NCI-H1092 (cell line): ENCODE measurements around the gene RCBTB1.
"Not testable (repeated sequence)": the region's sequence is repeated elsewhere in the genome, so short reads cannot be mapped to it uniquely, and the experiment has no call there.

Experiments used
- DNase-seq: peaks from one replicate; lab custom pipeline; 2025; lab: John Stamatoyannopoulos, UW

The RCBTB1 gene

DNA sequence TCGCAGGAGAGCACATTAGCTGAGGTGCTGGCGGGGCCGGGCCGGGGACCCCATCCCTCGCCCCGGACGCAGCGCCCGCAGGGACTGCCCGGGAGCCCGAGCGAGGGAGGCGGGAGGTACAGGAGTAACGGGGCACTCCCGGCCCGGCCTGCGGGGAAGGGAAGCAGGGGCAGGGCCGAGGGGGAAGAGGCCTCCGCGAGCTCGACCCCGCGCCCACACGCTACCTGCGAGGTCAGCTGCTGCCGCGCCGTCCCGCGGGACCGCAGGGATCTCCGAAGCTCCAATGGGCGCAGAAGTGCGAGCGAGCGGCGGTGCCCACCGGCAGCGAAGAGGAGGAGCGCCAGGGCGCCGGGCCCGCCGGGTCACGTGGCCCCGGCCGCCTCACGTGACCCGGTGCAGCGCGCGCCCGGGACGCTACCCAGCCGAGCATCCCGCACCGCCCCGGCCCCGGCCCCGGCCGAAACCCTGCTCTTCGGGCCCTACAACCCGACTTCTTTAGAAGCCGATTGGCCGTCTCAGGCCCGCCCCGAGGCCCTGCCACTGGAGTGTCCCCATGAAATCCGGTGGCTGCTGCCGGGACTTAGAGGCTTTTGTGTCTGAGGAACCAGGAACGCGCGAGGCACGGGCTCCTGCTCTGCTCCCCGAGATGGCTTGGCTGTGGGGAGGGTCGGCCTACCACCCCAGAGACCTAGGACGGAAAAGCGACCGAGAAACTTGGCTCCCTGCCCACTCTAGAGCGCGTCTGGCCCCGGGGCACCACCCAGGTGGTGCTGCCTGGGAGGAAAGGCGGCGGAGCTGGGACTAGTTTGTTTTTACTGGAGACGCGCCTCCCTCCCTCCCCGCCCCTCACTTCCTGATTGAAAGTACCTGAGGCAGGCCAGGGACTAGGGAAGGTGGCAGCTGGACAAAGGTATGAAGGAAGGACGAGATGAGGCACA lies at the start of gene RCBTB1:
RCBTB1 (minus strand) TSS at position 339 of the 938 bp plus-strand sequence. CDS start 18,279 bp downstream, outside the sequence.
- peak; percentile 32 for DNase-seq

DNA sequence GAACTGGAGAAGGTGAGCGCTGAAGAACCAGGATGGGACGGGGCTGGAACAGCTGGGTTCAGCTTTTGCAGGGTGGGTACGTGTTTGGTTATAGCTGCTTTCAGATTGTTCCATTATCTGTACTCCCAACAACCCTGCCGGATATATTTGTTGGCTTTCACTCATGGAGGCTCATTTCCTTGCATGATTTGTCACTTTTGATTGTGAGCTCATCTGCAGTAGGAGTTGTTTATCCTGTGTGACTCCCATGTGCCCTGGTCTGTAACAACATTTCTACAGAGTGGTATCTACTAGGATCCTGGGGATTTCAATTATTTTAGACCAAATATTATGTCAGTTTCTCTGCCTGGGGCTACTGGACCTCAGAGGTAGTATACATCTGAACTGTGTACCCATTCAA lies 48.4 kb upstream of the RCBTB1 start:
- DNase-seq, result no peak

DNA sequence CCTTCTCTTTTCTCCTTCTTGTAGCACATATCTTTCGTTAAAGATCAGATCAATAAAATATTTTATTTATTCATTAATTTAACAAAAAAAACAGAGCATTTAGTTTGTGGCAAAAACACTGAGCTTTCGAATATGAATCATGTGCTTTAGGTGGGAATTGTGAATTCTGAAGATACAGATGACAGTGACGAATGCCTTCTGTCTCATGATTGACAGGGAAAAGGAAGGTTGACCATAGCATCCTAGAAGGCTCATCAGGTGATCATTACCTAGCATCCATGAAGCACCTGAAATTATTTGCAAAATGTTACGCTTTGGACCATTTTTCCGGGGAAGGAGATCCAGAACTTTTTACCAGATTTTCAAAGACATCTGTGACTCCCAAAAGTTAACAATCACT lies 46.8 kb upstream of the RCBTB1 start:
- DNase-seq, result no peak

DNA sequence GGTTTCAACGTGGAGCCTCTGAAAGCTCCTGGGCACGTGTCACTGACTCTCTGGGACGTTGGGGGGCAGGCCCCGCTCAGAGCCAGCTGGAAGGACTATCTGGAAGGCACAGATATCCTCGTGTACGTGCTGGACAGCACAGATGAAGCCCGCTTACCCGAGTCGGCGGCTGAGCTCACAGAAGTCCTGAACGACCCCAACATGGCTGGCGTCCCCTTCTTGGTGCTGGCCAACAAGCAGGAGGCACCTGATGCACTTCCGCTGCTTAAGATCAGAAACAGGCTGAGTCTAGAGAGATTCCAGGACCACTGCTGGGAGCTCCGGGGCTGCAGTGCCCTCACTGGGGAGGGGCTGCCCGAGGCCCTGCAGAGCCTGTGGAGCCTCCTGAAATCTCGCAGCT lies 45.2 kb upstream of the RCBTB1 start:
- no peak for DNase-seq

DNA sequence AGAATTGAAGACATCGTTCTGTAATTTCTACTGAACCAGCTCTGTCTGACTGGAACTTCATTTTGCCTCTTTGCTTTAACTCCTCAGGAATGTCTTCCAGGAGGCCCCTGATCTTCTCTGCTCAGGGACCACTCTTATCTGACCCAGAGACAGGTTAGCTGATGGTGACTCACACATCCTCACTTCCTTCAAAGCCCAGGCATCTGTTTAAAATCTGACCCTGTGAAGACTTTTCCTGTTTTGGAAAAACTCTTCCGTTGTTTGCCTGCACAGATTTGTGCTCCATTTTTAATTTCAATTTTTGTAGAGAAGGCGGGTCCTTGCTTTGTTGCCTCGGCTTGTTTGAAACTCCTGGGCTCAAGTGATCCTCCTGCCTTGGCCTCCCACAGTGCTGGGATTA lies 44.6 kb upstream of the RCBTB1 start:
- DNase-seq, result no peak

DNA sequence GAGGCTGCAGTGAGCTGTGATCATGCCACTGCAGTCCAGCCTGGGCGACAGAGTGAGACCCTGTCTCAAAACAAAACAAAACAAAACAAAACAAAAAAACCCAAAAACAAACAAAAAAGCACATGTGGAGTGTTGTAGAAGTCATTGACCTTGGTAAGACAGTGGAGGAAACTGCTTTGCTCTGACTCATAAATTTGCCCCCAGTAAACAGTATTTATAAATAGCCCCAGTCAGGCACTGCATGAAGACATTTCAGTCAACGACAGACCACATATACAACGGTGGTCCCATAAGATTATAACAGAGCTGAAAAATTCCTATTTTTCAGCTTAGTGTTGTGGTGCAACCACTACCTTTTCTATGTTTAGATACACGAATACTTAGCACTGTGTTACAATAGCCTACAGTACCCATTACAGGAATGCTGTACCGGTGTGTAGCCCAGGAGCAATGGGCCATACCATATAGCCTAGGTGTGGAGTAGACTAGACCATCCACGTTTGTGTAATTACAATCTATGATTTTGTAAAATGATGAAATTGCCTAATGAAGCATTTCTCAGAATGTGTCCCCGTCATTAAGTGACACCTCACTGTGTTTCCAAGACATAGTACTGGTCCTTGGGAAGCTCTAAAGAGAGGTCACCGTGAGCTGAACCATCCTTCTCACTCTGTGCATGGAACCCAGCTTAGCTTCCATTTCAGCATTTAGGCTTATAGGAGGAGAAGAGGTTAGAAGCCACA lies 44.0 kb upstream of the RCBTB1 start:
- no peak for DNase-seq

DNA sequence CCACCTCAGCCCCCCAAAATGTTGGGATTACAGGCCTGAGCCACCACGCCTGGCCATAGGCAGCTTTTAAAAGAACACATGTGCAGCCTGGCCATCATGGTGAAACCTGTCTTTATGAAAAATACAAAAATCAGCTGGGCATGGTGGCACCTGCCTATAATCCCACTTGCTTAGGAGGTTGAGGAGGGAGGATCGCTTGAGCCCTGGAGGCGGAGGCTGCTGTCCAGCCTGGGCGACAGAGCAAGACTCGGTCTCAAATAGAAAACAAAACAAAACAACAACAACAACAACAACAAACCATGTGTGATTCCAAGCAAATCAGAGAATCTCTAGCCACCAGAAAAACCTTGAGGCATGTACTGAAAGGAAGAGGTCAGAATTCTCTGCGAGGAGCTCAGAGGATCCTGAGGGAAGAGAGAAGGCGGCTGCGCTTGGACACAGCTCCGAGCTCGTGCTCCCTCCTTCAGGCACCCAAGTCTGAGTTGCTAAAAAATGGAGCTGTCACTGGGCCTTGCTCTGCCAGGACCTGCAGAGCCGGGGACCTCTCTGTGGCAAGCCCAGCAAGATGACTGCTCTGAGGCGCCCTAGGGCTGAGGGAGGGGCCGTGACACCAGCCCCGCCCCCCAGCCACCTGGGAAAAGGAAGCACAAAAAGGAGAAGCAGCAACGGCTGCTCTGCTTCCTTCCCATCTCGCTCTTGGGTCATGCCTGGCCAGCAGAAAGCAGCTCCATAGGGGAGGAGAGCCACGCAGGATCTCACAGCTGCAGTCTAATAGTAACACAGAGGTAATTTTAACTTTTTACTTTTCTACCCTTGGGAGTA lies 42.7 kb upstream of the RCBTB1 start, which contains the start of gene ARL11:
ARL11 (plus strand) TSS at position 677 of the 822 bp plus-strand sequence. CDS start 1,941 bp downstream, outside the sequence.
- DNase-seq, result no peak

DNA sequence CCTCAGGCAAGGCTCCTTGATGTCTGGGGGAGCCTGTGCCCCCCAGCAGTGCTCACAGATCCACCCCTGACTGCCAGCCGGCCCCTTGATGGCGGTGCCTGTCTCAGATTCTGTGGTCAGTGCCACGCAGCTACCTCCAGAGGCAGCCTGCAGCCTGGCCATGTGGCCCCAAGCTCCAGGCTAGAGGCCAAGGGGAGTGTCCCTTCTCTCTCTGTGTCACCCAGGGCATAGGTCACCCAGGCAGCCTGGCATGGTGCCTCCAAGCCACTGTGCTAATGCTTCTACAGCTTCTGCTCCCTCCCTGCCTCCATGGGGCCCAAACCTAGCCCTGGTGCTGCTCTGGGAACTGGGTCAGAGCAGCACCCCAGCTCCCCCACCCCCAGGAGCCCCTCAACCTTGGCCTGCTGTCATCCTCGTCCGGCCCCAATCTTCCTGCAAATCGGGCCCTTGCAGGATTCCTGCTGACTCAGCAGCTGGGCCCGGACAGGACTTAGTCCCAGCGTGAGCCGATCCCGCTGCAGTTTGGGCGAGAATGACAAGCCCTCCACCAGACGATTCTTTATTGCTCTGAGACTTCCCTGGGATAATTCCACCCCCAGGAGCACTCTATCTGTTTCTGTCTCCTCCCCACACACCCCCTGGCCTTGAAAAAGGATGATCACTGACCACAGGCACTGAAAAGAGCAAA lies 40.2 kb upstream of the RCBTB1 start:
- DNase-seq, result no peak

DNA sequence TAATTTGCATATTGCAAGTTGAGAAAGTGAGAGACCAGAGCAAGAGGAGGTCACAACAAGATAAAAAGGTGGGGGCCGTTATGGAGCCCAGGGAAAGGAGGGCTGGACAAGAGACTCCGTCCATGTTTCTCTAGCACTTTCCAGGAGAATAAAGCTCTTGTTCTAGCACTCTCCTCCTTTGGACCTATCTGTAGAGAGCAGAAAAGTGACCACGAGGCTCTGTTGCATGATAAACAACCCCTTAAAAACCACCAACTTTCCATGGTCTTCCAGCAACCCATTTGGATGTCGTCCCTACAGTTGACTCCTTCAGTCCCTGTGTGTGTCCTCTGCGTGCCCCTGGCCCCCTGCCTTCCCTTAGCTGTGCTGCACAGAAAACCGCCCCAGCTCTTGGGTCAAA lies 38.9 kb upstream of the RCBTB1 start:
- no peak for DNase-seq

DNA sequence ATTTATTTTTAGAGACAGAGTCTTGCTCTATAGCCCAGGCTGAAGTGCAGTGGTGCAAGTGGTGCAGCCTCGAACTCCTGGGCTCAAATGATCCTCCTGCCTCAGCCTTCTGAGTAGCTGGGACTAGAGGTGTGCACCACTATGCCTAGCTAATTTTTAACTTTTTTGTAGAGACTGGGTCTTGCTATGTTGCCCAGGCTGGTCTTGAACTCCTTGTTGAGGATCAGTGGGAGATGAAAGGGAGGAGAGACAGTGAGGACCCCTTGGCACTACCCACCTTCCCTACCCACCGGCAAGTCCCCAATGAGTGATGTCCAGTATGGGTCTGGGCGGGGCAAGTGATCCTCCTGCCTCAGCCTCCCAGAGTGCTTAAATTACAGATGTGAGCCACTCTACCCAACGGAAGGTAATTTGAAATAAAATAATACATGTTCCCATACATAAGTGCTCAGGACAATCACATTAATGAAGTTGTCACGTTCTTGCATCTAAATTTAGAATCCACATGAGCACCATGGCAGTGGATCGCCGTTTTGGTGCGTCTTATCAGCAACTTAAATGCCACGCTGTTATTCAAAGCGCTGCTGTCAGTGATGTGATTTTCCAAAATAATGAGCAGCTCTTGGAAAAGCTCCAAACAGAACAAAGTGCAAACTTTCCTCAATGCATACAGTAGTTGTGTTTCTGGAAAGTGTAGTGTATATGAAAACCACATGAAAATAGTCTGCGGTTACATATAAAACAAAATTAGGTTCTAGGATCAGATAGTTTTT lies 37.0 kb upstream of the RCBTB1 start:
- DNase-seq, result no peak

DNA sequence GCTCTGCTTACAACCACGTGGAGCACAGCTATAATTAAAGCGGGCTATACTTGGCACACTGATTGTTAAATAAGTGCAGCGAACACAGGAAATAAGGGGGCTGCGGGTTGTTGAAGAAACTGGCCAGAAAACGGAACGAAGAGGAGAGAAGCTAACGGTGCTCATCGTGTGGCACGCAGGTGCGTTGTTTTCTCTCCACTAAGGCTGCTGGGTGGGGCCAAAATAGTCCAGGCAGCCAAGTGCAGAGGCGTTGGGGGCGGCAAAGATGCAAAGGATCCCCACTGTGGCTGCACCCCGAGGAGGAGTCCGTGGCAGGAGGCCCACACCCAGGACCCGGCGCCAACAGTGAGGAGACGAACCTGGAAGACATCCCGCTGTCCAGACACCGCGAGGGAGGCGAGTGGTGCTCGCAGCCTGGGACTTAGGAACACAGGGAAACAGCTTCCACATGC lies 34.8 kb upstream of the RCBTB1 start:
- no peak for DNase-seq

DNA sequence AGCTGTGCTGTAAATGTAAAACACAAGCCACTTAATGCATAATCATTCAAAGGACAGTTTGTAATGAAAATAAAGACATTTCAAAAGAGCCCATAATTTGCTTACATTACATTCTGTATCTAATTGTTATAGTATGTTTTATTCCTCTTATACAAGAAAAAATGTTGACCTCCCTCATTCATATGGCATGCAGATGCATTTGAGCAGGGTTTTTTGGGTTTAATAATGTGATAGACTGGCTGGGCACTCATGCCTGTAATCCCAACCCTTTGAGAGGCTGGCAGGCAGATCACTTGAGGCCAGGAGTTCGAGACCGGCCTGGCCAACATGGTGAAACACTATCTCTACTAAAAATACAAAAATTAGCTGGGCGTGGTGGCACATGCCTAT lies 31.3 kb upstream of the RCBTB1 start:
- DNase-seq, result no peak

DNA sequence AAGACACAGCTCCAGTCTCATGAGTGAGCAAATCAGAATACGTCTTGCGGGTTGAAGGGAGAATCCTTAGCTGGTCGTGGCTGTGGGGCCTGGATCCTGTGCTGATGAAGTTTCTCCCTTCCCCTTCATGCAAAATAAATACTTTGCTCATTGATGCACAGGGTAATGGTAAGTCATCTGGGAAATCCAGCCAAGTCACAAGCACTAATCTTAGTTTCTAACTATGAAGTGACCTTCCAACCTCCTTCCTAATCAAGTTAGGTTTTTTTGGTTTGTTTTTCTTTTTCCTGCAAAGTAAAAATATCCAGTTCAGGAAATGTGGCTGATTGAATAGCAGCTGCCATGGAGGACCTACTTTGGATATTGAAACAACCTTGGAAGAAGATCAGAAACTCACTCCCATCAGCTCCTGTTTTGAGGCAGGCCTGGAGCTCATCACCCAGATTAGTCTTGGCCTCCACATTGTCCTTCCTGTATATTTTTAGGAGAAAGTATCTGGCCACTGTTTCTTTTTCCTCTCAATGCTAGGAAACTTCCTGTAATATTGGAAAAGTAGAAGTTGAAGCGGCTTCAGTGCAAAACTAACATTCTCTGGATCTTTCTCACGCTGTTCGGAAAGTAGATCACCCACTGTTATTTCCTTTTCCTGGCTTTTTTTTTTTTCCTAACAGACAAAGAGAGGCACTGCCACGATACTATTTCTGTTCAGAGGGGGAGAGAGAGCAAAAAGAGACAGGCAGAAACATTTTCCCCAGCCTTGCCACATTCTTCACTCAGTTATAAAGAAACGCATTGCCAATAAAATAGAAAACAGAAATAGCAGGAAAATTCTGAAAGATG lies 30.7 kb upstream of the RCBTB1 start:
- DNase-seq, result no peak

DNA sequence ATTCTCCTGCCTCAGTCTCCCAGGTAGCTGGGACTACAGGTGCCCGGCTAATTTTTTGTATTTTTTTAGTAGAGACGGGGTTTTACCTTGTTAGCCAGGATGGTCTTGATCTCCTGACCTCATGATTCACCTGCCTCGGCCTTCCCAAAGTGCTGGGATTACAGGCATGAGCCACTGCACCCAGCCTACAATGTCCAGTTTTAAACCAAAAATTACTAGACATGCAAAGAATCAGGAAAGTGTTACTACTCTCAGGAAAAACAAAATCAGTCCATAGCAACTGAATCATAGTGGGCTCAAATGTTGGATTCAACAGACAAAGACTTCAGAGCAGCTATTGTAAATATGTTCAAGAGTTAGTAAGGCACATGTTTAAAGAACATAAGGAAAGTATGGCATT lies 26.7 kb upstream of the RCBTB1 start:
- DNase-seq, result not testable (repeated sequence)

DNA sequence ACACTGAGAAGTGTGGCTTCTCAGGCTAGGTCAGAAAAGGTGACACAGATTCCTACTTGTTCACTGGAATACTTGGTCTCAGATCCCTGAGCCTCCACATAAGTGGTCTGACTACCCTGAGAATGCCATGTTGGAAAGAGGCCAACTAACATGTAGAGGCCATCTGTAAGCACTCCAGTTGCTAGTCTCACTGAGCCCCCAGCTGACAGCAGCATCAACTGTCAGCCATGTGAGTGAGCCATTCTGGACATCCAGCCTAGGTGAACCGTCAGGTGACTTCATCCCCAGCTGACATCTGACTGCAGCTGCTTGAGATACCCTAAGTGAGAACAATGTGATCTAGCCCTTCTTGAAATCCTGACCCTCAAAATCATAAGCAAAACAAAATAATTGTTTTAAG lies 24.8 kb upstream of the RCBTB1 start:
- DNase-seq, result peak; percentile 78

DNA sequence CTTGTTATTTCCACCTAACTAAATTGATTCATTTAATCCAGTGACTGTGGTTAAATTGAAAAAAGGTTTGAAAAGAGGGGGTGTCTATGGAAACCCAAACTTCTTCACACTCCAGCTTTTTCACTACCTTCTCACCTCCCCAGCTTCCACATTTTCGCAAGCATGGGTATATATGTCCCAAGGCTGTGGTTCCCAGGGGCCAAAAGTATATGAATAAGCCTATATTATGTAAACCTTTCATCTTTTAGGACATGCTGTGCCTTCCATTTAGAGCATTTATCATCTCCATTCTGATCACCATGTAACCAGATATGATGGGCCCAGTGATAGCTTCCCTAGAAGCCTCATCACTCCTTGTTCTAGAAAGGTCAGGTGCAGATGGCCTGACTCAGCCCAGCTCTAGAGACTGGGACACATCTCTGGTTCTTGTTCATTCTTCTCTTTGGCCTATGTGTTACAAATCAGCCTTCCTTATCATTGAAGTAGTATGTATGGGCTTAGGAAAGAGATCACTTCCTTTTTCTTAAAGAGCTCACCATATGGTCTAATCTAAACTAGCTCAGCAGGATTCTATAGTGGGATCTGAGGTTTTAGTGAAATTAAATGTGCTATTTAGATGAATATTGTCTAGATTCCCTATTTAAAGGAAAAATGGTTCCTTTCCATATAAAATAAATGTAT lies 23.4 kb upstream of the RCBTB1 start:
- DNase-seq, result no peak

DNA sequence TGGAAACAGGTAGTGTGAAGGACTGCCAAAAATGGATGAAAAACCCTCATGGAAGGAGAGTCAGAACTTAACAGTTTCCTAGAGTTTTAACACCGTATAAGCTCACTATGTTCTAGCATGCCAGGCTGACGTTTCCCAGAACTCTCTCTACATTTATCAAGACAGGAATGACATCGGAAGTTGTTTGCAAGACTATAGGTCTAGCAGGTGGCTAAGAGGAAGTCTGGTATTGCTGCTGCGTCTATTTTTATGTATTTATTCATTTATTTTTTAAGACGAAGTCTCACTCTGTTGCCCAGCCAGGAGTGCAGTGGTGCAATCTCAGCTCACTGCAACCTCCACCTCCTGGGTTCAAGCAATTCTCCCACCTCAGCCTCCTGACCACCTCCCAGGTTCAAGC lies 22.4 kb upstream of the RCBTB1 start:
- no peak for DNase-seq

DNA sequence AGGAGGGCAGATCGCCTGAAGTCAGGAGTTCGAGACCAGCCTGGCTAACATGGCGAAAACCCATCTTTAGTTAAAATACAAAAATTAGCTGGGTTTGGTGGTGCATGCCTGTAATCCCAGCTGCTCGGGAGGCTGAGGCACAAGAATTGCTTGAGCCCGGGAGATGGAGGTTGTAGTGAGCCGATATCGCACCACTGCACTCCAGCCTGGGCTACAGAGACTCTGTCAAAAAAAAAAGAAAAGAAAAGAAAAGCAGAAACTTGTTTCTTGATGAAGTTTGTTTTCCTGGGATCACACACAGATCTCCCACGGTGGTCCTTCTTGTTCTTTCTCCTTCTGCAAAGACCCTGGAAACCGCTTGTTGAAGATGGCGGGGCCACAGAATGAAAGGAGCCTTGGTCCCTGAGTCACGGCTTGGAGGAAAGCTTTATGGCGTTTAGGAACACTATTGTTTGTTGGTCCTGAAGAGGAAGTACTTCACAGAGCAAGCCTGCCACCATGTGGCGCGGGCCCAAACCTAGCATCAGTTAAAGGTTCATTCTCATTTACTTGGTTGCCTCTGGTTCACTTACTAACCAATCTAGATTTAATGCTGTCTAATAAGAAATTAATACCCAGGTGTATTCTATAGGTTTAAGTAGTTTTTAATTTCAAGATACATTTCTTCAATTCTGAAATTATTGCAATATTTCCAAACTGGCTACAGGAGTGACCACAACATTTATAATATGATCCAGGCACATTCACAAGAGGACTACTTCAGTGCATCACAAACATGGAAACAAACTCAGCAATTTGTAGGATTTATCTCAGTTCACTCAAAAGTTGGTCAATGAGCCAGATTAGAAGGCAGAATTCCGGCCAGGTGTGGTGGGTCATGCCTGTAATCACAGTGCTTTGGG lies 21.6 kb upstream of the RCBTB1 start:
- peak; percentile 40 for DNase-seq
